ENCODE results near the gene DESI2. TPM values are rescaled to one million over a fixed set of nuclear protein-coding genes. Genes with fewer than 3 reads are reported as not detected.

Gene DESI2
- total and polyA plus RNA-seq, 2 of the 8 experiments (the other 6 are each of a cell fraction or from before 2014, with no cell fraction given): 54.0 to 110 TPM

DNA sequence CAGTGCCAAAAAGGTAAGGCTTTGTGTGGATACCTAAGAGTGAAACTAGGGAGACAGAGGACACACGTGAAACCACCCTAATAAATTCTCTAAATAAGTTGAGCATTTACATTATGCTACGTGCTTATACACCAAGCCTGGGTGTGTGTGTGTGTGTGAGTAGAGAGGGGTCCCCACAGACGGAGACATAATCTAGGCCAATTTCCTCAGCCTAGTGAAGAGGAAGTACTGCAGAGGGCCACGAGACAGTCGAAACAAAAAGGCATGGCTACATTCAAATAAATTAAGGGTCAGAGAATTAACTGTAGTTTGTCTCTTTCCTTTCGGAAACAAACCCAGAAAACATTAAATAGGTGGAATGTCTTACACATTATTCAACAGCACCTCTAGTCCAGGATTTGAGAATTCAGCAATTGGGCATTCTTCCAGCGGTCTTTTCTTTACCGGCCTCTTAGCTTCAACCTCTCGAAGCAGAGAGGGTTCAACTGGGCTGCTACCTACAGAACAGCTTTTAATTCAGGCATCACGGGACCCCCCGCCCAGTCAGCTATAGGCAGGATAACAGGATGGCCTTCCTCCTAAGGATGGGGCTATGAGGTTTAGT, 75.0 kb downstream of the DESI2 start:
- H2AK5ac ChIP-seq (ENCODE audit: low read depth, low read length): no peak overlapping the region
- no peak overlapping the region for H3K23ac ChIP-seq (ENCODE audit: insufficient read length)
- no peak overlapping the region for H3K27ac ChIP-seq (ENCODE audit: low read depth, low read length)
- H2BK5ac ChIP-seq (ENCODE audit: low read depth, low read length): no peak overlapping the region
- H2BK15ac ChIP-seq (ENCODE audit: low read length): no peak overlapping the region
- H3K9me3 ChIP-seq (ENCODE audit: insufficient read depth in 2 of 2, low read depth in 1 of 2, low read length in 1 of 2): no peaks in the 10 kb centered on the region
- H3K56ac ChIP-seq (replicated peaks; ENCODE audit: insufficient read length, low read depth, low read length): no peak overlapping the region
- no peak overlapping the region for H4K5ac ChIP-seq (ENCODE audit: insufficient read length, low read depth, low read length)
- no peak overlapping the region for H3K4me3 ChIP-seq (ENCODE audit: extremely low read depth in 1 of 4, insufficient read depth in 2 of 4, low read depth in 3 of 4, low read length in 4 of 4)
- no peak overlapping the region for H3K14ac ChIP-seq (ENCODE audit: insufficient read length)
- H2BK120ac ChIP-seq (replicated peaks; ENCODE audit: low read depth, low read length): no peak overlapping the region
- no peaks in the 10 kb centered on the region for H3K36me3 ChIP-seq (ENCODE audit: control insufficient read depth in 2 of 4, insufficient read depth in 4 of 4, low read length in 3 of 4)
- H3K79me1 ChIP-seq (ENCODE audit: low read depth, low read length): no peaks in the 10 kb centered on the region
- peak overlapping the region; percentile 18; the same call in 1 of the 2 replicates for H2BK12ac ChIP-seq (ENCODE audit: low read depth, low read length)
- no peak overlapping the region for H2AFZ ChIP-seq (ENCODE audit: low read length)
- peak overlapping the region; percentile 49 for H4K91ac ChIP-seq (replicated peaks; ENCODE audit: insufficient read length, low read length)
- ChIA-PET POLR2A (ENCODE audit: partially characterized antibody) (interaction anchor here (0.7 to 3.4 kb wide), 4 partner anchors 12 to 137 kb away, joined by 3 to 12 read pairs (median 4); partner anchors contain the start of gene HNRNPU), CTCF (ENCODE audit: partially characterized antibody) (interaction anchor here (0.6 to 1.6 kb wide), 8 partner anchors 8 to 124 kb away, joined by 3 to 5 read pairs (median 4); no protein-coding TSS in a partner anchor)
- H2BK20ac ChIP-seq (ENCODE audit: low read length): 0 out of 2 replicates have a peak overlapping the region, but pooled peaks have one; percentile 48
- peaks cover 0 to 7% (median 4%) of the 10 kb centered on the region in 4 experiments; a peak in 6 of 7 replicates for H3K4me1 ChIP-seq (replicated peaks in 1 of 4; ENCODE audit: control insufficient read depth in 3 of 4, insufficient read depth in 4 of 4, low read length in 3 of 4)
- H3K23me2 ChIP-seq (ENCODE audit: low read depth, low read length): peaks cover 4% of the 10 kb centered on the region
- H4K20me1 ChIP-seq (replicated peaks in 1 of 2; ENCODE audit: control insufficient read depth in 1 of 2, insufficient read depth in 2 of 2, low read length in 2 of 2): no peaks in the 10 kb centered on the region
- peaks cover 0 to 7% (median 3%) of the 10 kb centered on the region in 4 experiments; a peak in 6 of 7 replicates for H3K27me3 ChIP-seq (replicated peaks in 1 of 4; ENCODE audit: control insufficient read depth in 3 of 4, extremely low read depth in 1 of 4, insufficient read depth in 3 of 4, low read length in 3 of 4)
- H3K9ac ChIP-seq (replicated peaks in 1 of 4; ENCODE audit: extremely low read depth in 1 of 4, low read depth in 3 of 4, low read length in 3 of 4): no peak overlapping the region
- H3K4me2 ChIP-seq (ENCODE audit: insufficient read depth in 1 of 2, low read depth in 2 of 2, low read length in 2 of 2): no peak overlapping the region
- H3K18ac ChIP-seq (ENCODE audit: extremely low read depth, low read length): peak overlapping the region; percentile 1; the same call in 1 of the 2 replicates
- no peak overlapping the region for H4K8ac ChIP-seq (ENCODE audit: extremely low read depth, insufficient read depth, low read length)
- FAIRE-seq (no peak), DNase-seq (ENCODE audit: low read depth in 1 of 2, low spot score in 2 of 2) (no peak)
- TF ChIP-seq BACH1 (IDR thresholded peaks at IDR 0.05; ENCODE audit: low read length) (no peak), KDM1A (IDR thresholded peaks at IDR 0.05; ENCODE audit: borderline replicate concordance, low read length) (no peak), TAF1 (IDR thresholded peaks at IDR 0.05; ENCODE audit: low read depth, low read length) (no peak), SRF (IDR thresholded peaks at IDR 0.05; ENCODE audit: low read depth, low read length) (no peak), JUND (IDR thresholded peaks at IDR 0.05; ENCODE audit: low read length) (no peak), HDAC2 (IDR thresholded peaks at IDR 0.05; ENCODE audit: borderline replicate concordance in 1 of 2, low read depth in 2 of 2, low read length in 2 of 2) (no peak), NRF1 (IDR thresholded peaks at IDR 0.05; ENCODE audit: low read depth, low read length) (no peak), RXRA (IDR thresholded peaks at IDR 0.05; ENCODE audit: insufficient read depth, low read depth, low read length) (no peak), TEAD4 (IDR thresholded peaks at IDR 0.05; ENCODE audit: low read depth, low read length) (no peak)
- TF ChIP-seq, protein P1, sequence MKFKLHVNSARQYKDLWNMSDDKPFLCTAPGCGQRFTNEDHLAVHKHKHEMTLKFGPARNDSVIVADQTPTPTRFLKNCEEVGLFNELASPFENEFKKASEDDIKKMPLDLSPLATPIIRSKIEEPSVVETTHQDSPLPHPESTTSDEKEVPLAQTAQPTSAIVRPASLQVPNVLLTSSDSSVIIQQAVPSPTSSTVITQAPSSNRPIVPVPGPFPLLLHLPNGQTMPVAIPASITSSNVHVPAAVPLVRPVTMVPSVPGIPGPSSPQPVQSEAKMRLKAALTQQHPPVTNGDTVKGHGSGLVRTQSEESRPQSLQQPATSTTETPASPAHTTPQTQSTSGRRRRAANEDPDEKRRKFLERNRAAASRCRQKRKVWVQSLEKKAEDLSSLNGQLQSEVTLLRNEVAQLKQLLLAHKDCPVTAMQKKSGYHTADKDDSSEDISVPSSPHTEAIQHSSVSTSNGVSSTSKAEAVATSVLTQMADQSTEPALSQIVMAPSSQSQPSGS (IDR thresholded peaks at IDR 0.05; ENCODE audit: low read length): no peak
- peak overlapping the region; percentile 45 for H3K4ac ChIP-seq (replicated peaks; ENCODE audit: insufficient read length, low read depth, low read length)
- WGBS, 2 experiments (ENCODE audit: extremely low coverage in 1 of 2, insufficient coverage in 1 of 2, insufficient read length in 1 of 2, insufficient replicate concordance in 2 of 2, low coverage in 1 of 2, low lambda C conversion rate in 2 of 2, missing lambda C conversion rate in 1 of 2): 92% methylated on average over 11 of the region's 11 CpGs; no CpG with 5 or more reads in 1 of the 2 experiments
- H3K79me2 ChIP-seq (ENCODE audit: control insufficient read depth in 1 of 2, insufficient read depth in 2 of 2, low read length in 2 of 2): no peaks in the 10 kb centered on the region

Measured in H1 (cell line).